ENCODE data around the gene EPHB1.

EPHB1 gene

GRCh38 chr3:135127946-135128470, 332.9 kb downstream of the EPHB1 start:
- H3K27ac ChIP-seq (ENCODE audit: low read depth, low read length): no peak overlapping the region
- H3K9ac ChIP-seq (ENCODE audit: low read length): no peak overlapping the region
- no peak overlapping the region for H3K4me3 ChIP-seq (ENCODE audit: low read depth in 1 of 2, low read length in 2 of 2)
- no peaks in the 10 kb centered on the region for H3K9me3 ChIP-seq (ENCODE audit: low read length)
- no peaks in the 10 kb centered on the region for H3K36me3 ChIP-seq (ENCODE audit: insufficient read depth, low read length)
- no peaks in the 10 kb centered on the region for H3K4me1 ChIP-seq (ENCODE audit: insufficient read depth, low read length)
- H3K27me3 ChIP-seq (ENCODE audit: control insufficient read depth in 1 of 2, insufficient read depth in 2 of 2, low read length in 2 of 2): no peaks in the 10 kb centered on the region

DNA sequence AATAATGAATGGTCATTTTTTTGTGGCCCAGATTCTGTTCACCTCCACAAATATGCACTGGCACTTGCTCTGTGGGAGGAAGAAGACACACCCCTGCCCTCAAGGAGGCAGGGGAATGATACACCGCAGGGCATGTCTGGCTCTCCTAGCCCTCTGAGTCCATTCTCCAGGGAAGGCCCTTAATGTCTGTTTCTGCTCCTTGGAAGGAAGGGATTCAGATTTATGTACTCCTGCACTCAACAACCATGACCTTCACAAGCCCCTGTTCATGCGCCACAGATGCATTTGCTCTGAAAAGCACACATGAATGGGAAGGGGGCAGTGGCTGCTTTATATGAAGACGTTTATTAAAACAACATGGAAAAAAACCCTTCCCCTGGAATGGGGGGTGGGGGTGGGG, 333.8 kb downstream of the EPHB1 start:
- Histone ChIP-seq H3K4me1 (ENCODE audit: insufficient read depth, low read length) (no peaks in the 10 kb centered on the region), H3K9me3 (ENCODE audit: low read length) (no peaks in the 10 kb centered on the region), H3K27ac (ENCODE audit: low read depth, low read length) (no peak overlapping the region)

DNA sequence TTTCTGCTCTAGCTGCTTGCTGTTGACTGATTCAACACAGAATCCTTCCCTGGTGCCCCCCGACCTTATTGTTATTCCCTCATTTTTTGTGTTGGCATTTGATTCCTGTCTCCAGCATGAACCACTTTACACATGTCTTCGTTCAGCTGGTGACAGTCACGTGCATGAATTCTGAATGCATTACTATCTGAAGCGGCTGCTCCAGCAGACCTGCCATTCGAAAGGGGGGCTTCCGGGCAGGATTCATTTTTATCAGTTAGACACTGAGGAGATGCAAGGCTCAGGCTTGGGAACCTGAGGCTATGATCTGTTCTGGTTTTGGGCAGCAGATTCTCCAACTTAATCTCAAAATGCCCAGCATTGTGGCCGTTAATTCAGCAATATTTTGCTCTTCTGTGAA, 336.2 kb downstream of the EPHB1 start:
- no peak overlapping the region for H3K9ac ChIP-seq (ENCODE audit: low read length)
- no peaks in the 10 kb centered on the region for H3K9me3 ChIP-seq (ENCODE audit: low read length)
- H3K27ac ChIP-seq (ENCODE audit: low read depth, low read length): no peak overlapping the region
- no peak overlapping the region for H3K4me3 ChIP-seq (ENCODE audit: low read depth in 1 of 2, low read length in 2 of 2)
- H3K27me3 ChIP-seq (ENCODE audit: control insufficient read depth in 1 of 2, insufficient read depth in 2 of 2, low read length in 2 of 2): no peaks in the 10 kb centered on the region
- no peaks in the 10 kb centered on the region for H3K36me3 ChIP-seq (ENCODE audit: insufficient read depth, low read length)
- no peaks in the 10 kb centered on the region for H3K4me1 ChIP-seq (ENCODE audit: insufficient read depth, low read length)

More for the DNA sequence above, 333.8 kb downstream of the EPHB1 start:
- H3K4me3 ChIP-seq (ENCODE audit: low read depth in 1 of 2, low read length in 2 of 2): no peak overlapping the region
- no peaks in the 10 kb centered on the region for H3K36me3 ChIP-seq (ENCODE audit: insufficient read depth, low read length)
- H3K27me3 ChIP-seq (ENCODE audit: control insufficient read depth in 1 of 2, insufficient read depth in 2 of 2, low read length in 2 of 2): no peaks in the 10 kb centered on the region
- no peak overlapping the region for H3K9ac ChIP-seq (ENCODE audit: low read length)

DNA sequence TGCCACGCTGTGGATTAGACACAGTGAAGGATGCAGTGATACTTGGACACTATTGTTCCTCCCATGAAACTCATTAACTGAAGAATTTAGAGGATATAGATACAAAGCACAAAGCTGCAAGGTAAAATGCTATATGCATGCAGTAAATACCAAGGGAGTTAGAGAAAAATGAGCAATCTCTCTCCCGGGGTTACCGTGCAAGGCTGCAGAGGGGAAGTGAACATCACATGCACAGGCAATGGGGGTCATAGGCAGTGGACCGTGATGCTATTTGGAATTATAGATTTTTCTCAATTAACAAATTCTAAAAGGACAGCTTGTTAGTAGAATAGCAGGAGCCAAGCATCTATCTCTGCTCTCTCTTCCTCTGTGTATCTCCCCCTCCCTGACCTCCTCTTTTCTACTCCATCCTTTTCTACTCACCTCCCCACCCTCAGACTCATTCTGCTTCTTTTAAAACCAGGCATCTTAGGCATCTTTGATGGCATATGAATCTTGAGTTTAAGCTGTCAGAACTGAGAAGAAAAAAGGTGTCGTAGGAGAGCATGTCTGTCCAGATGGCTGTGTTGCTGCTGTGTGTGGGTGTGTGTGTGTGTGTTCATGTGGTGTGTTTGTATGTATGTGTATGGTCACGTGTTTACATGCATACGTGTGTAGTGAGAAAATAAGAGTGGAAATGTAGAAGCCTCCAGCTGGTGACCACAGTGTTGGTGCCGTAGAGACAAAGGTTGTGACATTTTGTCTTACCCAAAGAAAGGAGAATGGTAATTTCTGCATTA, 339.0 kb downstream of the EPHB1 start:
- H3K9ac ChIP-seq (ENCODE audit: low read length): no peak overlapping the region

GRCh38 chr3:135134684-135135075, 339.6 kb downstream of the EPHB1 start:
- no peak overlapping the region for H3K9ac ChIP-seq (ENCODE audit: low read length)
- no peaks in the 10 kb centered on the region for H3K36me3 ChIP-seq (ENCODE audit: insufficient read depth, low read length)
- no peaks in the 10 kb centered on the region for H3K9me3 ChIP-seq (ENCODE audit: low read length)
- H3K4me1 ChIP-seq (ENCODE audit: insufficient read depth, low read length): no peaks in the 10 kb centered on the region
- H3K27ac ChIP-seq (ENCODE audit: low read depth, low read length): no peak overlapping the region
- no peaks in the 10 kb centered on the region for H3K27me3 ChIP-seq (ENCODE audit: control insufficient read depth in 1 of 2, insufficient read depth in 2 of 2, low read length in 2 of 2)
- no peak overlapping the region for H3K4me3 ChIP-seq (ENCODE audit: low read depth in 1 of 2, low read length in 2 of 2)

More for the DNA sequence above, 339.0 kb downstream of the EPHB1 start:
- Histone ChIP-seq H3K27ac (ENCODE audit: low read depth, low read length) (no peak overlapping the region), H3K4me1 (ENCODE audit: insufficient read depth, low read length) (no peaks in the 10 kb centered on the region), H3K9me3 (ENCODE audit: low read length) (no peaks in the 10 kb centered on the region), H3K4me3 (ENCODE audit: low read depth in 1 of 2, low read length in 2 of 2) (no peak overlapping the region), H3K27me3 (ENCODE audit: control insufficient read depth in 1 of 2, insufficient read depth in 2 of 2, low read length in 2 of 2) (no peaks in the 10 kb centered on the region), H3K36me3 (ENCODE audit: insufficient read depth, low read length) (no peaks in the 10 kb centered on the region)

DNA sequence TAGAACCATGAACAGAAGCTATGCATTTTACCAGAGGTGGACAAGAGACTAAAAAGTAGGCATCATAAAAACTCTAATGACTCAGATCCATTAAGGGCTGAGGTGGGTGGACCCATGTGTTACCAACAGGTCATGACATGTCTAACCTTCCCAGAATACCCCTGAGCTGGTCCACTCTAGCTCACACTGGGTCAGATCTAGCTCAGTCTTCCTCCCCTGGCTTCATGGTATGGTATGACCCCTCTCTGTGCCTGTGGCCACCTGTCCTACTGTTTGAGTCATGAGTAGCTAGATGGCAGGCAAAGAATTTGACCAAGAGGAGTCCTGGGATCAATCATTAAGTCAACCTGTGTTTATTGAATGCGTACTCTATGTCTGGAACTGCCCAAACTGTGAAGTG, 340.4 kb downstream of the EPHB1 start:
- Histone ChIP-seq H3K4me3 (ENCODE audit: low read depth in 1 of 2, low read length in 2 of 2) (no peak overlapping the region), H3K36me3 (ENCODE audit: insufficient read depth, low read length) (no peaks in the 10 kb centered on the region), H3K4me1 (ENCODE audit: insufficient read depth, low read length) (no peaks in the 10 kb centered on the region), H3K9ac (ENCODE audit: low read length) (no peak overlapping the region), H3K27me3 (ENCODE audit: control insufficient read depth in 1 of 2, insufficient read depth in 2 of 2, low read length in 2 of 2) (no peaks in the 10 kb centered on the region), H3K27ac (ENCODE audit: low read depth, low read length) (no peak overlapping the region), H3K9me3 (ENCODE audit: low read length) (no peaks in the 10 kb centered on the region)

GRCh38 chr3:135136361-135137100, 341.5 kb downstream of the EPHB1 start:
- Histone ChIP-seq H3K36me3 (ENCODE audit: insufficient read depth, low read length) (no peaks in the 10 kb centered on the region), H3K27me3 (ENCODE audit: control insufficient read depth in 1 of 2, insufficient read depth in 2 of 2, low read length in 2 of 2) (no peaks in the 10 kb centered on the region), H3K4me1 (ENCODE audit: insufficient read depth, low read length) (no peaks in the 10 kb centered on the region), H3K9ac (ENCODE audit: low read length) (no peak overlapping the region), H3K9me3 (ENCODE audit: low read length) (no peaks in the 10 kb centered on the region), H3K4me3 (ENCODE audit: low read depth in 1 of 2, low read length in 2 of 2) (no peak overlapping the region), H3K27ac (ENCODE audit: low read depth, low read length) (no peak overlapping the region)

DNA sequence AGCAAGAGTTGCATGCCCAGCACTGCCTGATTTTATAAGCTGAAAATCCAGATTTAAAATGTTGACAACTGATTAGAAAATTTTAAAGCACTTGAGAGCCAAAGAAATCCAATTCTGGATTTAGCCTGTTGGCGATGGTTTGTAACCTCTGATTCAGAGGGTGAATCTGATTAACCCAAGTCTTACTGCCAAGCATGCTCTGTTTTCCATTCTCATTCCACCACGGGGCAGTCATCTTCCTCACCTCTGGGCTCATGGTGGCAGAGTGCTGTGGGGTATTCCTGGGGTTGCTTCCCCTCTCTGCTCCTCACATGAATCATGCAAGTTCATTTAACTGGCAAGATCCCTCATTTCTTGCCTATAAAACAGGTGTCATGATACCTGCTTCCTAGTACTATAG, 342.2 kb downstream of the EPHB1 start:
- H3K36me3 ChIP-seq (ENCODE audit: insufficient read depth, low read length): no peaks in the 10 kb centered on the region
- no peaks in the 10 kb centered on the region for H3K4me1 ChIP-seq (ENCODE audit: insufficient read depth, low read length)
- no peak overlapping the region for H3K4me3 ChIP-seq (ENCODE audit: low read depth in 1 of 2, low read length in 2 of 2)
- no peak overlapping the region for H3K9ac ChIP-seq (ENCODE audit: low read length)
- H3K27ac ChIP-seq (ENCODE audit: low read depth, low read length): no peak overlapping the region
- no peaks in the 10 kb centered on the region for H3K27me3 ChIP-seq (ENCODE audit: control insufficient read depth in 1 of 2, insufficient read depth in 2 of 2, low read length in 2 of 2)
- no peaks in the 10 kb centered on the region for H3K9me3 ChIP-seq (ENCODE audit: low read length)

DNA sequence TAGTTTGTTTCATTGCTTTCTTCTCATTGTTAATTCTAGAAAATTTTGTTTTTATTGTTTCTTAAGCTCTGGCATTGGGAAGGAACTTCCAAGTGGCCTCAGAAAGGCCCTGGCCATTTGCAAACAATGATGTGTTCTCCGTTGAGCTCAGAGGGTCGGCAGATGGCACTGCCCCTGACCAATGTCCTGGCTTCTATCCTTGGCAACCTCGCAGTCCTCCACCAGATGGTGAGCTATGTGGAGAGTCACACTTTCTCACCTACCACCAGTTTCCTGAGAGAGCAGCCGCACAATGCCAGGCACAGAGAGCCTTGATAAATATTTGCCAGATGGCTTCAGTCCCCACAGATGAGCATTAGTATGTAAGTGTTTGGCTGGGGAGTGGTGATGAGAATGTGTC, 343.7 kb downstream of the EPHB1 start:
- H3K4me1 ChIP-seq (ENCODE audit: insufficient read depth, low read length): no peaks in the 10 kb centered on the region

DNA sequence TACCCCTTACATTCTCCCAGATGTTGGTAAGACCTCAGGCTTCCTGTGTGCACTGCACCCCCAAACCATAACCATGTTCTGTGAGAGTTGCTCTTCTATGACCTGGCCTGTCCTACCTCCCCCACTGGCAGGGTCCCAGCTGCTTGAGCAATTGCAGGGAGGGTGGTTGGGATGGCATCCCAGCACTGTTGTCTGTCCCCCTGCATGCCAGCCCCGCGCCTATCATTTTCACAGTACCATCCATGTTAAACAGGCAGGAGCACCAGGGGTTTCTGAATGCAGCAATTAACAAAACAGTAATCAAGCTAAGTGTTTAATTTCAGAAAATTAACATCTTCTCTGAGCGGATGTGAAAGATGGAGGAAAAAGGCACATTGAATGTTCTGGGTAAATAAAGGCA, 345.5 kb downstream of the EPHB1 start:
- Histone ChIP-seq H3K4me1 (ENCODE audit: insufficient read depth, low read length) (no peaks in the 10 kb centered on the region), H3K9me3 (ENCODE audit: low read length) (no peaks in the 10 kb centered on the region), H3K36me3 (ENCODE audit: insufficient read depth, low read length) (no peaks in the 10 kb centered on the region), H3K27me3 (ENCODE audit: control insufficient read depth in 1 of 2, insufficient read depth in 2 of 2, low read length in 2 of 2) (no peaks in the 10 kb centered on the region), H3K4me3 (ENCODE audit: low read depth in 1 of 2, low read length in 2 of 2) (no peak overlapping the region), H3K27ac (ENCODE audit: low read depth, low read length) (no peak overlapping the region), H3K9ac (ENCODE audit: low read length) (no peak overlapping the region)

More for the DNA sequence above, 343.7 kb downstream of the EPHB1 start:
- Histone ChIP-seq H3K27me3 (ENCODE audit: control insufficient read depth in 1 of 2, insufficient read depth in 2 of 2, low read length in 2 of 2) (no peaks in the 10 kb centered on the region), H3K9me3 (ENCODE audit: low read length) (no peaks in the 10 kb centered on the region), H3K4me3 (ENCODE audit: low read depth in 1 of 2, low read length in 2 of 2) (no peak overlapping the region), H3K27ac (ENCODE audit: low read depth, low read length) (no peak overlapping the region), H3K9ac (ENCODE audit: low read length) (no peak overlapping the region), H3K36me3 (ENCODE audit: insufficient read depth, low read length) (no peaks in the 10 kb centered on the region)

DNA sequence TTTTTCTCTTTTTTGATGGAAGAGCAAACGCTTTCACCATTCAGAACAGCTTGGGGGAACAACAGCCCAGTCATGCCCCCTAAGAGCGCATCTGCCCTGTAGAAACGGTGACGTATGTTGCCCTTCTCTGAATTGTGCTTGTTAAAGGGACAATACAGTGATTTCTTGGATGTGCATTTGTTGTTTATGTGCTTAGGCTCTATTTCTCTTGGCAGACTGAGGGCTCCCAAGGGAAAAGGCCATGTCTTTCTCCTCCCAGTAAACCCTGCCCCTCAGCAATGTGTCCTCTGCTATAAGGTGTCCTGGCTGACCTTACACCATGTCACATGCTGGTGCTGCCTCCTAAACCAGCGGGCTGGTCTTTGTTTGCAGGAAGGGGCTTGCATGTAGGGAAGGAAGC, 346.1 kb downstream of the EPHB1 start:
- H3K36me3 ChIP-seq (ENCODE audit: insufficient read depth, low read length): no peaks in the 10 kb centered on the region
- H3K4me3 ChIP-seq (ENCODE audit: low read depth in 1 of 2, low read length in 2 of 2): no peak overlapping the region
- no peaks in the 10 kb centered on the region for H3K27me3 ChIP-seq (ENCODE audit: control insufficient read depth in 1 of 2, insufficient read depth in 2 of 2, low read length in 2 of 2)
- no peak overlapping the region for H3K27ac ChIP-seq (ENCODE audit: low read depth, low read length)
- no peak overlapping the region for H3K9ac ChIP-seq (ENCODE audit: low read length)
- H3K9me3 ChIP-seq (ENCODE audit: low read length): no peaks in the 10 kb centered on the region
- no peaks in the 10 kb centered on the region for H3K4me1 ChIP-seq (ENCODE audit: insufficient read depth, low read length)

All from muscle layer of colon (tissue), 2 donors.